SK-N-SH treated with all-trans-retinoic acid at 6 μM for 48 hours (cell line): ENCODE data around the gene EDARADD.

Experiments
- PPARA ChIP-seq: fragments of 250-450 bp; sonication (Bioruptor Pico); IDR thresholded peaks from 2 replicates; pipeline ENCODE4 v1.5.0; 2020; ENCODE audit warnings: mild to moderate bottlenecking, borderline replicate concordance
- TF ChIP-seq, protein P1 (sequence below): fragments of 250-450 bp; sonication (Bioruptor Pico); IDR thresholded peaks from 2 replicates; pipeline ENCODE4 v1.8.0; 2021; ENCODE audit warnings: low read depth, mild to moderate bottlenecking, moderate library complexity, borderline replicate concordance

DNA sequence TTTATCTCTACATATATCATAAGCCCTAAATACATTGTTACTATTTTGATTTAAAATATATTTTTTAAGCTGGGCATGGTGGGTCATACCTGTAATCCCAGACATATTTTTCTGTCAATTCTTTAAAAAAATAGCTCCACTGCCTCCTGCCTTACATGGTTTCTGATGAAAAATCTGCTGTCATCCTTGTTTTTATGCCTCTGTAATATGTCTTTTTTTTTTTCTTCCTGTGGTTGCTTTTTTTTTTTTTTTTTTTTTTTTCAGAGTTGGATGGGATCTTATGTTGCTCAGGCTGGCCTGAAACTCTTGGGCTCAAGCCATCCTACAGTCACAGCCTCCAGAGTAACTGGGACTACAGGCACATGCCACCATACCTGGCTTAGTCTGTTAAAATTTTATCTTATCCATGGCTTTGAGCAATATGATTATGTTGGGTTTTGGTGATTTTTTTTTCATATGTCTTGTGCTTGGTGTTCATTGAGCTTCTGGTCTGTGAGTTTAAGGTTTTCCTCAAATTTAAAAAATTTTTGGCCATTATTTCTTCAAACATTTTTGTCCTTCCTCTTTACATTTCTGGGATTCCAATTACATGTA, 12.4 kb upstream of the EDARADD start:
- TF ChIP-seq, protein P1, sequence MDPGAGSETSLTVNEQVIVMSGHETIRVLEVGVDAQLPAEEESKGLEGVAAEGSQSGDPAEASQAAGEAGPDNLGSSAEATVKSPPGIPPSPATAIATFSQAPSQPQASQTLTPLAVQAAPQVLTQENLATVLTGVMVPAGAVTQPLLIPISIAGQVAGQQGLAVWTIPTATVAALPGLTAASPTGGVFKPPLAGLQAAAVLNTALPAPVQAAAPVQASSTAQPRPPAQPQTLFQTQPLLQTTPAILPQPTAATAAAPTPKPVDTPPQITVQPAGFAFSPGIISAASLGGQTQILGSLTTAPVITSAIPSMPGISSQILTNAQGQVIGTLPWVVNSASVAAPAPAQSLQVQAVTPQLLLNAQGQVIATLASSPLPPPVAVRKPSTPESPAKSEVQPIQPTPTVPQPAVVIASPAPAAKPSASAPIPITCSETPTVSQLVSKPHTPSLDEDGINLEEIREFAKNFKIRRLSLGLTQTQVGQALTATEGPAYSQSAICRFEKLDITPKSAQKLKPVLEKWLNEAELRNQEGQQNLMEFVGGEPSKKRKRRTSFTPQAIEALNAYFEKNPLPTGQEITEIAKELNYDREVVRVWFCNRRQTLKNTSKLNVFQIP (CRISPR knock-in tag): no peak
- TF ChIP-seq PPARA (CRISPR knock-in tag): no peak
